ENCODE results near the gene H1-8. TPM values are rescaled to one million over a fixed set of nuclear protein-coding genes. Genes with fewer than 3 reads are reported as not detected.

Gene H1-8
- total RNA-seq, 2 experiments from 2014 or later: not detected

DNA sequence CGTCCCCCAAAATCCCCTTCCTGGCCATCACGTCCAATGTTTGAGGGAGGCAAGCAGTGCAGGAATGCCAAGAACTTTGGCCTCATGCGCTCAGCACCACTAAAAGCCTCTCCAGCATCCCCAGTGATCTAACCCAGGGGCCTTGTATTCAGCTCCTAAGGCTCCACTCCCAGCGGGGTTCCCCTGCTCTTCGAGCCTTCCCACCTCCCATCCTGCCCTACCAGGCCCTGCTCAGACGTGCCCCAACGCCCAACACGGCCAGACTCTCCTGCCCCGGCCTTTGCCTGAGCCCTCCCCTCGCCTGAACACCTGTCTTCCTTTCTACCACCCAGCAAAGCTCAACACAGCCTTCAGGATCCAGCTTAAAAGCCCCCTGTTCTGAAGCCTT lies 33.0 kb downstream of the H1-8 start:
- H3K36me3 Mint-ChIP-seq (ENCODE audit: low read depth): no peaks in the 10 kb centered on the region
- ATAC-seq: no peak
- DNase-seq: no peak
- H3K9me3 Mint-ChIP-seq: no peaks in the 10 kb centered on the region
- ChIA-PET POLR2A (interaction anchor here (0.6 to 1.6 kb wide), 2 partner anchors 42 to 260 kb away, joined by 3 to 5 read pairs; a partner anchor contains a TSS), CTCF (interaction anchor here (1.5 kb wide), 1 partner anchor 32 kb away, joined by 4 read pairs; no protein-coding TSS in a partner anchor)
- TF ChIP-seq CTCF (IDR thresholded peaks at IDR 0.05): no peak
- intact Hi-C loops (cut with micrococcal nuclease): no loop called here
- H3K27ac Mint-ChIP-seq: peak overlapping the region; percentile 66
- H3K27me3 Mint-ChIP-seq: no peaks in the 10 kb centered on the region
- H3K4me1 Mint-ChIP-seq (ENCODE audit: low read depth): peaks cover 33% of the 10 kb centered on the region
- H3K4me3 Mint-ChIP-seq: no peak overlapping the region

DNA sequence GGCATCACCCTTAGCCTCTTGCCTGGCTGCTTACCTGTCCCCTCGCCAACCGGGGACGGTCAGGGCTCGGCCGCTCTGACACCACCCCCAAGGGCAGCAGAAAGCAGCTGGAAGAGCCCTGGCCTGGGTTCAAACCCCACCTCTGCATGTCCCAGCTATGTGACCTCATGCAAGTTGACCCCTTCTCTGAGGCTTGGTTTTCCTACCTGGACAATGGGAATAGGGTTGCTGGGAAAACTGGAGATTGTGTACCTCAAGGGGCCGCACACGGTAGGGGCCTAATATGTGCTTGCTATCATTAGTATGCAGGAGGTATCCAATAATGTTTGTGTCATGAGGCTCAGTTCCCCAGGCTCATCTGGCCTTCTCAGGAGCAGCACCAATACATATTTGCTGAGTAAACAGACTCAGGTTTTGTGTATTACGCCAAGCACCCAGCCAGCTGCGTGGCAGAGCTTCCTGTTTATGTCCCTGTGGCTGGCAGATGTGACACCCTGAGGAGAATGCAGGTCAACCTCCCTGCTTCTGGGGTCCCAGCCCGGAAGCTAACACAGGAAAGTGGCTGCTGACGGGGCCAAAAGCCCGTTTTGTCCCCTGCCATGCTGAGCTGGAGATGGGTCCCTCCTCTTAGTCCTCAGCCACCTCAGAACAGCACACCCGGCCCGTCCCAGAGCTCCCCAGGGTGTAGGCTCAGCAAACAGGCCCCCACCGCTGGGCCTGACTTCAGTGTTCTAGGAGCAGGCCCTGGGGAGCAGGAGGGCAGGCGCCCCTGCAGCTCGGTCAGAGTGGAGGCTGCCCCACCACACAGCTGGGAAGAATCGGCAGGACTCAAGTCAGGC lies 33.8 kb downstream of the H1-8 start:
- Mint-ChIP-seq H3K9me3 (no peaks in the 10 kb centered on the region), H3K4me1 (ENCODE audit: low read depth) (peaks cover 33% of the 10 kb centered on the region), H3K27me3 (no peaks in the 10 kb centered on the region), H3K36me3 (ENCODE audit: low read depth) (no peaks in the 10 kb centered on the region), H3K27ac (peak overlapping the region; percentile 79), H3K4me3 (peak overlapping the region; percentile 26)
- no peak for TF ChIP-seq CTCF (IDR thresholded peaks at IDR 0.05)
- DNase-seq (peak; percentile 76), ATAC-seq (peak; percentile 82)
- intact Hi-C loops (cut with micrococcal nuclease): no loop called here
- CTCF ChIA-PET: interaction anchor here (1.2 to 1.5 kb wide), 3 partner anchors 17 to 87 kb away, joined by 4 to 6 read pairs (median 4); no protein-coding TSS in a partner anchor
- POLR2A ChIA-PET: interaction anchor here (0.6 to 1.6 kb wide), 6 partner anchors 11 to 261 kb away, joined by 3 to 12 read pairs (median 4); a partner anchor contains a TSS

- H3K36me3 Mint-ChIP-seq (ENCODE audit: low read depth): no peaks in the 10 kb centered on the region
- no peaks in the 10 kb centered on the region for H3K9me3 Mint-ChIP-seq
- ATAC-seq: peak; percentile 6
- H3K27ac Mint-ChIP-seq: peak overlapping the region; percentile 79
- intact Hi-C loops (cut with micrococcal nuclease): no loop called here
- peaks cover 33% of the 10 kb centered on the region for H3K4me1 Mint-ChIP-seq (ENCODE audit: low read depth)
- CTCF ChIA-PET: interaction anchor here (1.2 to 1.5 kb wide), 3 partner anchors 16 to 87 kb away, joined by 4 to 6 read pairs (median 4); no protein-coding TSS in a partner anchor
- TF ChIP-seq CTCF (IDR thresholded peaks at IDR 0.05): no peak
- POLR2A ChIA-PET: interaction anchor here (1.1 to 1.6 kb wide), 5 partner anchors 11 to 262 kb away, joined by 3 to 12 read pairs (median 5); a partner anchor contains a TSS
- no peaks in the 10 kb centered on the region for H3K27me3 Mint-ChIP-seq
- peak overlapping the region; percentile 49 for H3K4me3 Mint-ChIP-seq
- DNase-seq: no peak
Observed at GRCh38 chr3:129577366-129577765, 34.4 kb downstream of the H1-8 start.

DNA sequence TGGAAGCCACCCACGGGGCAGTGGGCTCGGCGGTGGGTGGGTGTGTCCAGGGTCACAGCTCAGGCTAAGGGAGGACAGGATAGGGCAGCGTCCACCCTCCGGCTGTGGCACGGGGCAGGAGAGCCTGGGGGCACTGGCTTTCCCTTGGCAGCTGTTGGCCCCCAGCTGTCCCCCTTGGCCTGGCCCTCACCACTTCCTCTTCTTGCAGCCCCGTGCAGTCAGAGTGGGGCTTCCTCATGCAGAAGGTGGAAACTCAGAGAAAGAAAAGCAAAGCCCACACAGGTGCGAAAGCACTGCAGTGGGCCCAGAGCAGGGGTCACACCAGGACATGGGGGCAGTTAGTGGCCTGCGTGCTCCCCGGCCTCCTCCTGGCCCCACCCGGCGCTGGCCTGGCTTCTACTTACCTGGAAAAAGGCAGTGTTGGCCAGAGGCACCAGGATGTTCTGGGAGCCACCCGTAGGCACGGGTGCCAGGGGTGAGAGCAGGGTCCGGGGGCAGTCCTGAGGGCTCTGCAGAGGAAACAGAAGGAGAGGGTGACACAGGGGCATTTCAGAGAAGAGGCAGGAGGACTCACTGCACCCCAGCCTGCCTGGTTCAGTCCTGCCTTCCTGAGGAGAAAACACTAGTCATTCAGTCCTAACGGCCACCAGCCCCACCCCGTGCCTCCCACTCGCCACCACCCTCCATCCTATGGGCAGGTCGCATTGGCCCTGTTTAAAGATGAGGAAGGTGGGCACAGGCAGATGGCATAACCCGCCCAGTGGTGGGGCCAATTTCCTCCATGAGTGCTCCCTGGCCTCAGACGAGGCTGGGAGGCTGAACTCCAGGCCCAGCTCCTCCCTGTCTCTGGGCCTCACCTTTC lies 35.2 kb downstream of the H1-8 start:
- H3K27ac Mint-ChIP-seq: peak overlapping the region; percentile 75
- H3K27me3 Mint-ChIP-seq: no peaks in the 10 kb centered on the region
- peaks cover 33% of the 10 kb centered on the region for H3K4me1 Mint-ChIP-seq (ENCODE audit: low read depth)
- no peaks in the 10 kb centered on the region for H3K9me3 Mint-ChIP-seq
- CTCF ChIA-PET: interaction anchor here (1.0 kb wide), 1 partner anchor 88 kb away, joined by 3 read pairs; no protein-coding TSS in a partner anchor
- POLR2A ChIA-PET: interaction anchor here (1.3 to 1.4 kb wide), 2 partner anchors 12 to 17 kb away, joined by 4 to 6 read pairs; no protein-coding TSS in a partner anchor
- intact Hi-C loops (cut with micrococcal nuclease): no loop called here
- peak; percentile 48 for ATAC-seq
- no peaks in the 10 kb centered on the region for H3K36me3 Mint-ChIP-seq (ENCODE audit: low read depth)
- TF ChIP-seq CTCF (IDR thresholded peaks at IDR 0.05): no peak
- peak overlapping the region; percentile 49 for H3K4me3 Mint-ChIP-seq
- DNase-seq: peak; percentile 53

Data from activated CD8-positive, alpha-beta T cell treated with anti-CD3 and anti-CD28 coated beads for 36 hours (primary cell).